ENCODE results near the gene RCL1.

- TF ChIP-seq CTCF (IDR thresholded peaks at IDR 0.05) (no peak), POLR2AphosphoS5 (IDR thresholded peaks at IDR 0.05) (no peak)
Observed at GRCh38 chr9:4801156-4801555, 8.4 kb downstream of the RCL1 start.
